HepG2 (cell line): Measurements from ENCODE around the gene NAALADL1. TPM values are rescaled to one million over a fixed set of nuclear protein-coding genes. Genes with fewer than 3 reads are reported as not detected.

Source experiments
- DRAP1 ChIP-seq: IDR thresholded peaks from 2 replicates; pipeline ENCODE4 v1.6.1; 2016; ENCODE audit warnings: missing genetic modification reagents, missing compliant biosample characterization
- FOXO1 ChIP-seq: sonication (generic); formaldehyde crosslinking; IDR thresholded peaks from 2 replicates; pipeline ENCODE4 v1.4.0; 2020; ENCODE audit warnings: missing genetic modification reagents
- HMG20A ChIP-seq: IDR thresholded peaks from 2 replicates; pipeline ENCODE4 v1.6.1; 2016; ENCODE audit warnings: borderline replicate concordance
- LCORL ChIP-seq, 2 experiments: fragments of 450-650 bp in 1 of 2; sonication (generic) in 1 of 2; formaldehyde crosslinking in 1 of 2; IDR thresholded peaks; 2 replicates each; pipeline versions ENCODE4 v1.5.0 to v1.6.1; 2017 to 2020; ENCODE audit warnings: antibody characterized with exemption in 1 of 2, missing genetic modification reagents in 1 of 2
- MEIS2 ChIP-seq: sonication (generic); formaldehyde crosslinking; IDR thresholded peaks from 2 replicates; pipeline ENCODE4 v1.9.0; 2021; ENCODE audit warnings: mild to moderate bottlenecking, missing genetic modification reagents
- NFATC3 ChIP-seq: sonication (generic); formaldehyde crosslinking; IDR thresholded peaks from 2 replicates; pipeline ENCODE4 v1.5.1; 2020; ENCODE audit warnings: mild to moderate bottlenecking, missing genetic modification reagents
- NFKB2 ChIP-seq: sonication (generic); formaldehyde crosslinking; IDR thresholded peaks from 2 replicates; pipeline ENCODE4 v1.4.0; 2020; ENCODE audit warnings: missing genetic modification reagents, borderline replicate concordance
- RBFOX2 ChIP-seq: fragments of 200-400 bp; formaldehyde crosslinking; IDR thresholded peaks from 2 replicates; pipeline ENCODE4 v1.6.1; 2017; ENCODE audit warnings: low read depth, mild to moderate bottlenecking, low read length
- SP140L ChIP-seq: sonication (generic); formaldehyde crosslinking; IDR thresholded peaks from 2 replicates; pipeline ENCODE4 v1.4.0; 2020; ENCODE audit warnings: missing genetic modification reagents, borderline replicate concordance
- SRSF1 ChIP-seq: fragments of 200-400 bp; formaldehyde crosslinking; optimal IDR thresholded peaks from 2 replicates; pipeline ENCODE3; 2017; ENCODE audit warnings: mild to moderate bottlenecking, low read depth, low read length, moderate library complexity
- ZFP36L2 ChIP-seq: sonication (generic); formaldehyde crosslinking; IDR thresholded peaks from 2 replicates; pipeline ENCODE4 v1.4.0; 2020; ENCODE audit warnings: missing genetic modification reagents
- ZMAT3 ChIP-seq: sonication (generic); formaldehyde crosslinking; conservative IDR thresholded peaks from 2 replicates; pipeline ENCODE4 v1.7.0; 2021; ENCODE audit warnings: missing genetic modification reagents
- ZNF256 ChIP-seq: sonication (generic); formaldehyde crosslinking; conservative IDR thresholded peaks from 2 replicates; pipeline ENCODE4 v1.4.0; 2020; ENCODE audit warnings: missing genetic modification reagents
- ZNF331 ChIP-seq: sonication (generic); formaldehyde crosslinking; IDR thresholded peaks from 2 replicates; pipeline ENCODE4 v1.4.0; 2020; ENCODE audit warnings: missing genetic modification reagents
- ZNF383 ChIP-seq: sonication (generic); formaldehyde crosslinking; IDR thresholded peaks from 2 replicates; pipeline ENCODE4 v1.4.0; 2020; ENCODE audit warnings: missing genetic modification reagents, mild to moderate bottlenecking, borderline replicate concordance
- ZNF652 ChIP-seq: IDR thresholded peaks from 2 replicates; pipeline ENCODE4 v1.6.1; 2016; ENCODE audit warnings: low read depth, borderline replicate concordance
- ZNF891 ChIP-seq: sonication (generic); formaldehyde crosslinking; IDR thresholded peaks from 2 replicates; pipeline ENCODE4 v1.5.0; 2020; ENCODE audit warnings: mild to moderate bottlenecking, missing genetic modification reagents
- ZSCAN21 ChIP-seq: sonication (generic); formaldehyde crosslinking; IDR thresholded peaks from 2 replicates; pipeline ENCODE4 v1.8.0; 2022; ENCODE audit warnings: mild to moderate bottlenecking, missing genetic modification reagents, moderate library complexity, borderline replicate concordance
- ZZZ3 ChIP-seq: sonication (generic); formaldehyde crosslinking; IDR thresholded peaks from 2 replicates; pipeline ENCODE4 v1.4.0; 2020; ENCODE audit warnings: missing genetic modification reagents, mild to moderate bottlenecking, borderline replicate concordance
- polyA plus RNA-seq, 8 experiments: library from polyadenylated mRNA; depleted of rRNA in 3 of 8; stranded (reverse) in 7 of 8; unstranded in 1 of 8; fragments of >200 nt; fragmentation: Illumina TruSeq in 4 of 8; extraction: Trizol in 4 of 8; gene quantifications; 2 replicates each; pipeline versions ENCODE4 v1.2.1 to v1.2.3, GENCODE V29; 2011 to 2016; ENCODE audit warnings: low read depth in 4 of 8, missing spikeins in 1 of 8, mixed read lengths in 1 of 8; ENCODE audit not compliant: insufficient read depth in 1 of 8
- total RNA-seq, 5 experiments: library from RNA; depleted of rRNA; stranded (reverse); fragments of >200 nt; fragmentation: Illumina TruSeq; extraction: Trizol; gene quantifications; 2 replicates each; pipeline ENCODE4 v1.2.3, GENCODE V29; 2016; ENCODE audit warnings: low read depth in 1 of 5
- TF ChIP-seq, protein P1 (sequence below): sonication (generic); formaldehyde crosslinking; IDR thresholded peaks from 2 replicates; pipeline ENCODE4 v1.5.1; 2020; ENCODE audit warnings: missing genetic modification reagents, mild to moderate bottlenecking, borderline replicate concordance
- TF ChIP-seq, protein P2 (sequence below): sonication (generic); formaldehyde crosslinking; conservative IDR thresholded peaks from 2 replicates; pipeline ENCODE4 v1.4.0; 2020; ENCODE audit warnings: missing genetic modification reagents
- TF ChIP-seq, protein P3 (sequence below): sonication (generic); formaldehyde crosslinking; IDR thresholded peaks from 2 replicates; pipeline ENCODE4 v1.4.0; 2020; ENCODE audit warnings: missing genetic modification reagents, low read depth, mild to moderate bottlenecking, borderline replicate concordance

The NAALADL1 gene
- total and polyA plus RNA-seq, 2 of the 13 experiments (the other 11 are each of a cell fraction or from before 2014, with no cell fraction given): 9.3 to 33.9 TPM

DNA sequence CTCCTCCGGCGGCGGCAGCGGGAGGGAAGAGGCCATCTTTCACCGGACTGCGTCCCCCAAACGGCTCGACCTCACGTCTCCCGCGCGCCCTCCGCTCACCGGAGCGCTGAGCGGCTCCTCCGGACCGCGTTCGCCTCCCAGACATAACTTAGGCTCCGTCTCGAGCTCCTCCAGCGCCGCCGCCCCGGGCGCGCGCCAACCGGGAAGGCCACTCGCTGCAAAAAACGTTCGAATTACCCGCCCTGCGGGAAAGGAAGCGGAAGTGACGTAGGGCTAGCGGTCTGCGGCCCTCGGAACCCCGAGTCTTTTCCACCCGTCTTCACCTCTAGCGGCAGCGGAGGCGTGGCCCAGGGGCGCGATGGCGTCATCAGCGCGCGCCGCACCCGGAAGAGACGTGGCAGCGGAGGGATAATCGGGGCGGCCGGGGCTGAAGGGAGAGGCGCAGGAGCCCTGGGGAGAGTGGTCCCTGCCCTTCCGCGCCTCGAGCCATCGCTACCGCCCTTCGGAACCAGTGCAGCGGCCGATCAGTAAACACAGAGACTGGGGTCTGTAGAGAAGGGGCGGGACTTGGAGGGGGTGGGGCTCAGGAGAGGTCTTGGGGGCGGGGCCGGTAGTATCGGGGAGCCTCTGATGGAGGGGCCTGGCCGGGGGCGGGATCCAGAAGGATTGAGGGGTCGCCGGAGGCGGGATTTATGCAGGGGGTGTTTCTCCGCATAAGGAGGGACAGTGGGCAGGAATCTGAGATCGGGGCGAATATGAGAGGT is 25.7 kb upstream of the NAALADL1 start, which contains the start of the genes CDCA5 and ZFPL1 (continued):
- TF ChIP-seq, protein P1, sequence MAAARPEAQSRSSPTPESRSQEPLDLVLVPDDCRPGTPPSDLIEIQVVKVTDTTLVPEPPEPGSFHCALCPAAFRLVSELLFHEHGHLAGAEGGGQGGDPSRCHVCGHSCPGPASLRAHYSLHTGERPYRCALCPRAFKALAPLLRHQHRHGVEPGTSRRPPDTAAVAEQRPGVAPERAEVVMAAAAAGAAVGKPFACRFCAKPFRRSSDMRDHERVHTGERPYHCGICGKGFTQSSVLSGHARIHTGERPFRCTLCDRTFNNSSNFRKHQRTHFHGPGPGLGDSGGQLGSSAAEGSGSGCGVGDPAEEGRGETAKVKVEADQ (CRISPR knock-in tag): peak; percentile 25; the same call in 1 of the 2 replicates
- TF ChIP-seq ZSCAN21: peak; percentile 85
- no peak; the same call in 1 of the 2 replicates for TF ChIP-seq MEIS2 (CRISPR knock-in tag)
- TF ChIP-seq ZFP36L2 (CRISPR knock-in tag): no peak
- TF ChIP-seq HMG20A (CRISPR knock-in tag): no peak
- no peak; the same call in 1 of the 2 replicates for TF ChIP-seq ZNF383 (CRISPR knock-in tag)
- TF ChIP-seq, protein P2, sequence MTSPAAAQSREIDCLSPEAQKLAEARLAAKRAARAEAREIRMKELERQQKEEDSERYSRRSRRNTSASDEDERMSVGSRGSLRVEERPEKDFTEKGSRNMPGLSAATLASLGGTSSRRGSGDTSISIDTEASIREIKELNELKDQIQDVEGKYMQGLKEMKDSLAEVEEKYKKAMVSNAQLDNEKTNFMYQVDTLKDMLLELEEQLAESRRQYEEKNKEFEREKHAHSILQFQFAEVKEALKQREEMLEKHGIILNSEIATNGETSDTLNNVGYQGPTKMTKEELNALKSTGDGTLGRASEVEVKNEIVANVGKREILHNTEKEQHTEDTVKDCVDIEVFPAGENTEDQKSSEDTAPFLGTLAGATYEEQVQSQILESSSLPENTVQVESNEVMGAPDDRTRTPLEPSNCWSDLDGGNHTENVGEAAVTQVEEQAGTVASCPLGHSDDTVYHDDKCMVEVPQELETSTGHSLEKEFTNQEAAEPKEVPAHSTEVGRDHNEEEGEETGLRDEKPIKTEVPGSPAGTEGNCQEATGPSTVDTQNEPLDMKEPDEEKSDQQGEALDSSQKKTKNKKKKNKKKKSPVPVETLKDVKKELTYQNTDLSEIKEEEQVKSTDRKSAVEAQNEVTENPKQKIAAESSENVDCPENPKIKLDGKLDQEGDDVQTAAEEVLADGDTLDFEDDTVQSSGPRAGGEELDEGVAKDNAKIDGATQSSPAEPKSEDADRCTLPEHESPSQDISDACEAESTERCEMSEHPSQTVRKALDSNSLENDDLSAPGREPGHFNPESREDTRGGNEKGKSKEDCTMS (CRISPR knock-in tag): no peak
- no peak for TF ChIP-seq NFATC3
- peak; percentile 80 for TF ChIP-seq SRSF1
- TF ChIP-seq, protein P3, sequence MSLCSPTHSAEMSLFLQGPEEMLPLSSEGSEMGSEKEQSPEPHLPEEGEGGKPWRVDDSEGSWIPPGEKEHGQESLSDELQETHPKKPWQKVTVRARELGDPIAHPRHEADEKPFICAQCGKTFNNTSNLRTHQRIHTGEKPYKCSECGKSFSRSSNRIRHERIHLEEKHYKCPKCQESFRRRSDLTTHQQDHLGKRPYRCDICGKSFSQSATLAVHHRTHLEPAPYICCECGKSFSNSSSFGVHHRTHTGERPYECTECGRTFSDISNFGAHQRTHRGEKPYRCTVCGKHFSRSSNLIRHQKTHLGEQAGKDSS (CRISPR knock-in tag): peak; percentile 74; the same call in 1 of the 2 replicates
- peak; percentile 1; the same call in 1 of the 2 replicates for TF ChIP-seq ZNF891 (CRISPR knock-in tag)
- TF ChIP-seq ZNF256 (CRISPR knock-in tag): no peak
- TF ChIP-seq DRAP1: peak; percentile 59; the same call in 1 of the 2 replicates
- no peak for TF ChIP-seq LCORL (IDR thresholded peaks at IDR 0.05)
- TF ChIP-seq LCORL (CRISPR knock-in tag; IDR thresholded peaks at IDR 0.05): peak; percentile 14; the same call in 1 of the 2 replicates
- peak; percentile 48; the same call in 1 of the 2 replicates for TF ChIP-seq ZNF331
- TF ChIP-seq ZNF652: no peak
- no peak; the same call in 1 of the 2 replicates for TF ChIP-seq NFKB2 (CRISPR knock-in tag)
- TF ChIP-seq SP140L (CRISPR knock-in tag): no peak
- peak; percentile 92 for TF ChIP-seq RBFOX2
- TF ChIP-seq ZZZ3 (CRISPR knock-in tag): peak; percentile 92; the same call in 1 of the 2 replicates
- TF ChIP-seq ZMAT3 (CRISPR knock-in tag): 0 out of 2 replicates have a peak, but pooled peaks have one; percentile 35
- TF ChIP-seq FOXO1 (CRISPR knock-in tag): peak; percentile 60; the same call in 1 of the 2 replicates
